A549 treated with Mapracorat at 1 μM for 4 hours (cell line): ENCODE measurements around the gene TNIK. TPM values are rescaled to one million over a fixed set of nuclear protein-coding genes. Genes with fewer than 3 reads are reported as not detected.

ENCODE experiments used
- total RNA-seq: library from RNA; stranded (reverse); fragments of 200-300 nt; extraction: Qiagen RNA extraction; gene quantifications from 5 replicates; pipeline ENCODE4 v1.2.3, GENCODE V29; 2022

Gene TNIK
- 1.6 to 2.3 TPM (median 1.9 TPM) in 5 replicates for total RNA-seq

GRCh38 chr3:171459942-171460724 lies at the start of gene TNIK:
Gene TNIK (minus strand): TSS chr3:171460405. CDS start chr3:171460063, 342 bp downstream.

GRCh38 chr3:171026597-171027293 lies 433.5 kb downstream of the TNIK start, which contains the start of gene SLC2A2:
Gene SLC2A2 (minus strand): TSS chr3:171026720. CDS start chr3:171026670, 50 bp downstream.

